PFSK-1 (cell line): ENCODE measurements around the gene INTS14.

ENCODE experiments used
- FOXP2 ChIP-seq: optimal IDR thresholded peaks from 2 replicates; pipeline ENCODE3; 2011; ENCODE audit warnings: borderline replicate concordance, control low read depth, inconsistent platforms; ENCODE audit not compliant: insufficient read depth; ENCODE audit errors: extremely low read length, extremely low read depth
- POLR2AphosphoS5 ChIP-seq: IDR thresholded peaks from 2 replicates; pipeline ENCODE4 v1.6.1; 2012; ENCODE audit warnings: low read depth, mild to moderate bottlenecking, control low read depth, low read length, moderate library complexity
- SIN3A ChIP-seq: IDR thresholded peaks from 2 replicates; pipeline ENCODE4 v1.6.1; 2012; ENCODE audit warnings: mild to moderate bottlenecking, low read length, moderate library complexity, borderline replicate concordance; ENCODE audit not compliant: insufficient read depth
- TAF1 ChIP-seq: IDR thresholded peaks from 2 replicates; pipeline ENCODE4 v1.6.1; 2012; ENCODE audit warnings: low read length, control low read depth, borderline replicate concordance; ENCODE audit not compliant: insufficient read depth
- TF ChIP-seq, protein P1 (sequence below), 2 experiments: IDR thresholded peaks; 2 replicates each; pipeline versions ENCODE4 v1.6.1 to v1.8.0; 2011 to 2012; ENCODE audit warnings: low read depth in 2 of 2, low read length in 2 of 2, control low read depth in 1 of 2, inconsistent platforms in 1 of 2, mild to moderate bottlenecking in 1 of 2, moderate library complexity in 1 of 2; ENCODE audit not compliant: insufficient read depth in 1 of 2

INTS14 gene

DNA sequence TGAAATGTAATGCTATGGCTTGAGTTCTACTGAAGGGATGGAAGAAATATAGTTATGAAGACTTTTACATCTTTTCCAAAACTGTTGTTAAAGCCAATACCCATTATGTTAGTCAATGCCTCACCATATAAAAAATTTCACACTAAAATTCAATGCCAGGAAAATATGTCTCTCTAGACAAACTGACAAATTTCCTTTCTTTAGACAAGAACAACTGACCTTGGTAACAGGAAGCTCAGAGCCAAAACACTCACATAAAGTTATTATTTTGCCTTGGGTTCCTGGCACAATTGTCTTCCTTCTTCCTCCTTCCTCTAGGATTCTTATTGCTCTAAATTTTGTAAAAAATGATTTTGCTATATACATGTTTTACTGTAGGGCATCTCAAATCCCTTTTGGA is 26.7 kb downstream of the INTS14 start:
- no peak for TF ChIP-seq SIN3A
- no peak for TF ChIP-seq TAF1
- no peak for TF ChIP-seq POLR2AphosphoS5

DNA sequence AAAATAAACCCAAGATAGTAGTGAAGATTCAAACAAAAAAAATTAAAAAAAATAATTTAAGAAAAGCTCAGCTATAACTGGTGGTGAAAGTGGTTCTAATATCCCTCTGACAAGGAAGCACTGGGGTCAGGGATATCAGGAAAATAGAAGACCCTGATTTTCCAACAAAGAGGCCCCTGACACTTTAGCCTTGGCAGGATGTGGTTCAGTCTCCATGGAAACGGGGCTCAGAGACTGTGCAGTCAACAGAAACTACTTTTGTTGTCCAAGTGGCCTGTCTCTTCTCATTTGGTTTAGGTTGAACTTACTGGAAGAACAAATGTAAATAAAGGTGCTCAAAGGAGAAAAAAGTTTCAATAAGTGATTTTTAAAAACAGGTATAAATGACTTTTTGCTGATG is 27.2 kb downstream of the INTS14 start:
- no peak for TF ChIP-seq POLR2AphosphoS5
- no peak for TF ChIP-seq FOXP2
- TF ChIP-seq SIN3A, result no peak
- no peak for TF ChIP-seq TAF1
- TF ChIP-seq, protein P1, sequence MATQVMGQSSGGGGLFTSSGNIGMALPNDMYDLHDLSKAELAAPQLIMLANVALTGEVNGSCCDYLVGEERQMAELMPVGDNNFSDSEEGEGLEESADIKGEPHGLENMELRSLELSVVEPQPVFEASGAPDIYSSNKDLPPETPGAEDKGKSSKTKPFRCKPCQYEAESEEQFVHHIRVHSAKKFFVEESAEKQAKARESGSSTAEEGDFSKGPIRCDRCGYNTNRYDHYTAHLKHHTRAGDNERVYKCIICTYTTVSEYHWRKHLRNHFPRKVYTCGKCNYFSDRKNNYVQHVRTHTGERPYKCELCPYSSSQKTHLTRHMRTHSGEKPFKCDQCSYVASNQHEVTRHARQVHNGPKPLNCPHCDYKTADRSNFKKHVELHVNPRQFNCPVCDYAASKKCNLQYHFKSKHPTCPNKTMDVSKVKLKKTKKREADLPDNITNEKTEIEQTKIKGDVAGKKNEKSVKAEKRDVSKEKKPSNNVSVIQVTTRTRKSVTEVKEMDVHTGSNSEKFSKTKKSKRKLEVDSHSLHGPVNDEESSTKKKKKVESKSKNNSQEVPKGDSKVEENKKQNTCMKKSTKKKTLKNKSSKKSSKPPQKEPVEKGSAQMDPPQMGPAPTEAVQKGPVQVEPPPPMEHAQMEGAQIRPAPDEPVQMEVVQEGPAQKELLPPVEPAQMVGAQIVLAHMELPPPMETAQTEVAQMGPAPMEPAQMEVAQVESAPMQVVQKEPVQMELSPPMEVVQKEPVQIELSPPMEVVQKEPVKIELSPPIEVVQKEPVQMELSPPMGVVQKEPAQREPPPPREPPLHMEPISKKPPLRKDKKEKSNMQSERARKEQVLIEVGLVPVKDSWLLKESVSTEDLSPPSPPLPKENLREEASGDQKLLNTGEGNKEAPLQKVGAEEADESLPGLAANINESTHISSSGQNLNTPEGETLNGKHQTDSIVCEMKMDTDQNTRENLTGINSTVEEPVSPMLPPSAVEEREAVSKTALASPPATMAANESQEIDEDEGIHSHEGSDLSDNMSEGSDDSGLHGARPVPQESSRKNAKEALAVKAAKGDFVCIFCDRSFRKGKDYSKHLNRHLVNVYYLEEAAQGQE (IDR thresholded peaks at IDR 0.05; ENCODE audit: insufficient read depth in 1 of 2, low read depth in 2 of 2, low read length in 2 of 2), result no peak

DNA sequence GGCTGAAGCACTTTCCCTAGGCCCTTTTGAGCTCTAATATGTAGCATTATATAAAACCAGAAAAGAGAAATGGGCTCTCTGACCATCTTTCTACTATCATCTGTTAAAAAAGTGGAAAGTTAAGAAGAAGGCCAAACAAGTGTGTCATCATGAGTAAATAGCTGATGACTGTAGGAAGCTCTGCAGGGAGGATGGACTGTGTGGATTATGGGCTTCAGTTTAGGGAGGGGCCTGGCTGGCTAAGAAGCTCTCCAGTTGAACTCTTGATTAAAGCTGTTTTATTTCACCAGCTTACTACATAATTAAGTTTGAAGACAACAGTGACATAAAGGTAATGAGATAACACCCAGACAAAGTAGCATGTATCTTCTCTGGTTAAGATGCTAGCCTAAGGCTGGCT is 30.6 kb downstream of the INTS14 start:
- TF ChIP-seq SIN3A, result no peak
- TF ChIP-seq, protein P1 (IDR thresholded peaks at IDR 0.05; ENCODE audit: insufficient read depth in 1 of 2, low read depth in 2 of 2, low read length in 2 of 2), result no peak
- no peak for TF ChIP-seq POLR2AphosphoS5
- no peak for TF ChIP-seq FOXP2
- TF ChIP-seq TAF1, result no peak

DNA sequence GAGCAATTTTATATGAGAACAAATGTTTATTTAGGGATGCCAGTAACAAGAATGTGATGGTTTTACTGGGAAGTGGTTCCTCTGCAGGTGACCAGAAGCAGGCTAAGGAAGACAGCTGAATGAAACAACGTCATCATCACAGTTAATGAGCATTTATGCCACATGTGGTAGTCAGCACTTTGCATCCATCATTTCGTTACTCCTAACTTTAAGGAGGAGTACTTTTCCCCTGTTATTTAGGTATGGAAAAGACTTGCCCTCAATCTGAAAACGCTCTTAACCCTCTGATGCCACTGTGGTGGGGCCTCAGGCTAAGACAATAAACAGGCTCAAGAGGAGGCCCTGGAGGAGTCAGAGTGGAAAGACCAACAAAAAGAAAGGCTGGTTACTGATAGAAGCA is 31.2 kb downstream of the INTS14 start:
- TF ChIP-seq FOXP2 (no peak), TAF1 (no peak), POLR2AphosphoS5 (no peak)
- TF ChIP-seq, protein P1 (IDR thresholded peaks at IDR 0.05; ENCODE audit: insufficient read depth in 1 of 2, low read depth in 2 of 2, low read length in 2 of 2), result no peak

DNA sequence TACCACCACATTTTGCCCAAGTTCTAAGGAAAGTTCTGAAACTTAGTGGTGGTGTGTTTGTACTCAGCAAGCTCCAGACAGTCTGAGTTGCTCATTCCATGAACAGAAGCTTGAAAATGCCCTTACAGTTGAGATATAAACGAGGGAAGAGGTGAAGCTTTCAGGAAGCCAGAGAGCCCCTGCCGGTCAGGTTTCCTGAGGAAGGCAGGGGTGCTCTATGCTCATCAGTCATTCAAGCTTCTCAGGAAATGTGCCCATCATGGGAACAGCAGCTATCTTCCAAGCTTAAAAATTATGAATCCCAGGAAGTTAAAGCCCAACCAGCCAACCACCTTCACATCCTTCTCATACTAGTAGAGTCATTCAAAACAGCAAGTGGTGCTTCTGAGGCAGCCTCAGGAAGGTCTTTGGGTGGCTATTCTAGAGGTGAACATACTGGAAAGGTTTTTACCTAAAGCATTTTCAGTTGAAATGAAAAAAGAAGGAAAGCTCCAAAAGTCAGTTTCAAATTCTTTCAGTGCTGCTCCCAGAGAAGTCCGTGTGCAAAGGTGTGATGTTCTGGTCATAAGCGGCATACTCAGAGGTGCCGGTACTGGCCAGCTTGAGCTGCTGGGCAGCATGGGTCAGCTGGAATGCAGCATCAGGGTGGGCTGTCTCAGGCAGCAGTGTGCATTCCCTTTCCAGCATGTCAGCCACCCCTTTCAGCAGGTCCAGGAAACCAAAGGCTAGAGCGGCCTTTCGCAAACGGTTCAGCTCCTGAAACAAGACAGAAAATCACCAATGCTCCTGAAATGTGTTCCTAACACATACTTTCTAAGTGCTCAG is 31.8 kb downstream of the INTS14 start:
- no peak for TF ChIP-seq TAF1
- 0 out of 2 replicates have a peak, but pooled peaks have one; percentile 20 for TF ChIP-seq POLR2AphosphoS5
- no peak for TF ChIP-seq FOXP2
- TF ChIP-seq SIN3A, result no peak
- TF ChIP-seq, protein P1 (IDR thresholded peaks at IDR 0.05; ENCODE audit: insufficient read depth in 1 of 2, low read depth in 2 of 2, low read length in 2 of 2), result no peak
